ENCODE results near the gene ING3. TPM values are rescaled to one million over a fixed set of nuclear protein-coding genes. Genes with fewer than 3 reads are reported as not detected.
A peak's percentile ranks its signal among the peaks of the same experiment; 100 is the strongest.

The ING3 gene
- polyA plus RNA-seq, 1 of the 3 experiments (the other 2 are of a cell fraction): 8.3 TPM

DNA sequence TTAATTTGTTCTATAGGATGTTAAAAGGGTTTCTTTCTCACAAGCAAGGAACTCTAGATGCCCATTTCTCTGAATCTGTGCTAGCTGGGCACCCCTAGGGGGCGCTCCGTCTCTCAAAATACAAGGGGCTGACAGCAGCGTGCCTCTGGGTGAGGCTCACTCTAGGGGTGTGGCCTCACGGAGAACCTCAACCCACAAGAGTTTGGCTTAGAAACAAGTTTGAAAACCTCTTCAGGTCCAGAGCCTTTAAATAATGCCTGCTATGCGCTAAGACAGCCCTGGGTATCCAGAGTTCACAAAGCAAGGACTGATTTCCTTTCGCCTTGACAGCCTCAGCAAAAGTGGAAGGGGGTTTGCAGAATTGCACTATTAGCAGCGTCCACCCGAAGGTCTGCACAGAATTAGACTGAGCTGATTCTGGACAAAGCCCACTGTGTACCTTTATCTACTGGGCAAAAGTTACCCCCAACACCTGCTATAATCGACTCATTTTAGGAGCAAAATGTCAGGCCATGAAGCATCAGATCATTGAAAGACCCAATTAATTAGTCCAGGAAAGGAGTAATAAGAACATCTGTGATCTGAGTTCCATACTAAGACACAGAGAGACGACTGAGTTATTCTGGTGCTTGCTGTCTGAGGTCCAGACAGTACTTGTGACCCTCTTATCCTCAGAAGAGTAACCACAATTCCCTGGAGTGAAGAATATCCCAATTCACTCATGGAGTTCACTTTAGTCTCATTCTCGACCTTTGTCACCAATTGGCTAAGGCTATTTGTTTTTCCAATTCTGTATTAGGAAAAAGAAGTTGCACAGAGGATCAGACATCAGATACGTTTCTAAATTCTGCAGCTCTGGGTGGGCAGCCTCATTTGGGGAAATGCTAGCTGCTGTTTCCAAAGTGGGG, 37.4 kb downstream of the ING3 start:
- H3K27ac ChIP-seq (ENCODE audit: low read depth in 2 of 2, low read length in 1 of 2): peak overlapping the region; percentile 70 to 73; a peak in 3 of 4 replicates
- TF ChIP-seq RCOR1 (IDR thresholded peaks at IDR 0.05; ENCODE audit: low read length): peak; percentile 82
- peak; percentile 96 for TF ChIP-seq SIN3A (IDR thresholded peaks at IDR 0.05; ENCODE audit: borderline replicate concordance, low read depth, low read length)
- no peak for TF ChIP-seq GATA2 (CRISPR knock-in tag; IDR thresholded peaks at IDR 0.05)
- TF ChIP-seq YY1 (IDR thresholded peaks at IDR 0.05; ENCODE audit: low read depth): no peak
- TF ChIP-seq PBX3 (IDR thresholded peaks at IDR 0.05): no peak
- TF ChIP-seq TCF12 (IDR thresholded peaks at IDR 0.05): no peak
- no peak for TF ChIP-seq REST (IDR thresholded peaks at IDR 0.05; ENCODE audit: low read depth, low read length)
- TF ChIP-seq, protein P1, sequence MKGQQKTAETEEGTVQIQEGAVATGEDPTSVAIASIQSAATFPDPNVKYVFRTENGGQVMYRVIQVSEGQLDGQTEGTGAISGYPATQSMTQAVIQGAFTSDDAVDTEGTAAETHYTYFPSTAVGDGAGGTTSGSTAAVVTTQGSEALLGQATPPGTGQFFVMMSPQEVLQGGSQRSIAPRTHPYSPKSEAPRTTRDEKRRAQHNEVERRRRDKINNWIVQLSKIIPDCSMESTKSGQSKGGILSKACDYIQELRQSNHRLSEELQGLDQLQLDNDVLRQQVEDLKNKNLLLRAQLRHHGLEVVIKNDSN (IDR thresholded peaks at IDR 0.05; ENCODE audit: borderline replicate concordance, low read depth): no peak
- TF ChIP-seq MAX (IDR thresholded peaks at IDR 0.05; ENCODE audit: low read depth): peak; percentile 80
- 0 out of 4 replicates have a peak, but pooled peaks of 1 of the 2 experiments have one; percentile 36 for TF ChIP-seq EP300 (IDR thresholded peaks at IDR 0.05; ENCODE audit: borderline replicate concordance in 1 of 2, low read depth in 1 of 2, low read length in 1 of 2)
- TF ChIP-seq MXI1 (IDR thresholded peaks at IDR 0.05; ENCODE audit: low read depth, low read length): peak; percentile 98
- TF ChIP-seq RXRA (IDR thresholded peaks at IDR 0.05; ENCODE audit: borderline replicate concordance, low read depth): no peak
- TF ChIP-seq, protein P2, sequence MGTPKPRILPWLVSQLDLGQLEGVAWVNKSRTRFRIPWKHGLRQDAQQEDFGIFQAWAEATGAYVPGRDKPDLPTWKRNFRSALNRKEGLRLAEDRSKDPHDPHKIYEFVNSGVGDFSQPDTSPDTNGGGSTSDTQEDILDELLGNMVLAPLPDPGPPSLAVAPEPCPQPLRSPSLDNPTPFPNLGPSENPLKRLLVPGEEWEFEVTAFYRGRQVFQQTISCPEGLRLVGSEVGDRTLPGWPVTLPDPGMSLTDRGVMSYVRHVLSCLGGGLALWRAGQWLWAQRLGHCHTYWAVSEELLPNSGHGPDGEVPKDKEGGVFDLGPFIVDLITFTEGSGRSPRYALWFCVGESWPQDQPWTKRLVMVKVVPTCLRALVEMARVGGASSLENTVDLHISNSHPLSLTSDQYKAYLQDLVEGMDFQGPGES (IDR thresholded peaks at IDR 0.05; ENCODE audit: low read depth, low read length): no peak
- TF ChIP-seq EZH2phosphoT487 (IDR thresholded peaks at IDR 0.05; ENCODE audit: borderline replicate concordance, low read depth): no peak
- TF ChIP-seq, protein P3, sequence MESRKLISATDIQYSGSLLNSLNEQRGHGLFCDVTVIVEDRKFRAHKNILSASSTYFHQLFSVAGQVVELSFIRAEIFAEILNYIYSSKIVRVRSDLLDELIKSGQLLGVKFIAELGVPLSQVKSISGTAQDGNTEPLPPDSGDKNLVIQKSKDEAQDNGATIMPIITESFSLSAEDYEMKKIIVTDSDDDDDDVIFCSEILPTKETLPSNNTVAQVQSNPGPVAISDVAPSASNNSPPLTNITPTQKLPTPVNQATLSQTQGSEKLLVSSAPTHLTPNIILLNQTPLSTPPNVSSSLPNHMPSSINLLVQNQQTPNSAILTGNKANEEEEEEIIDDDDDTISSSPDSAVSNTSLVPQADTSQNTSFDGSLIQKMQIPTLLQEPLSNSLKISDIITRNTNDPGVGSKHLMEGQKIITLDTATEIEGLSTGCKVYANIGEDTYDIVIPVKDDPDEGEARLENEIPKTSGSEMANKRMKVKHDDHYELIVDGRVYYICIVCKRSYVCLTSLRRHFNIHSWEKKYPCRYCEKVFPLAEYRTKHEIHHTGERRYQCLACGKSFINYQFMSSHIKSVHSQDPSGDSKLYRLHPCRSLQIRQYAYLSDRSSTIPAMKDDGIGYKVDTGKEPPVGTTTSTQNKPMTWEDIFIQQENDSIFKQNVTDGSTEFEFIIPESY (IDR thresholded peaks at IDR 0.05; ENCODE audit: borderline replicate concordance, low read depth): no peak
- no peak for TF ChIP-seq FOXJ3 (CRISPR knock-in tag; IDR thresholded peaks at IDR 0.05)
- TF ChIP-seq FOXM1 (IDR thresholded peaks at IDR 0.05; ENCODE audit: low read depth): no peak
- 0 out of 2 replicates have a peak, but pooled peaks have one; percentile 3 for TF ChIP-seq TAF1 (IDR thresholded peaks at IDR 0.05; ENCODE audit: borderline replicate concordance, low read depth, low read length)
- TF ChIP-seq SMC3 (IDR thresholded peaks at IDR 0.05; ENCODE audit: low read depth, low read length): peak; percentile 97
- peak; percentile 15; the same call in 1 of the 2 replicates for TF ChIP-seq FOSL2 (IDR thresholded peaks at IDR 0.05; ENCODE audit: borderline replicate concordance, low read depth)
- no peak for TF ChIP-seq ELF1 (IDR thresholded peaks at IDR 0.05)
- TF ChIP-seq CHD2 (IDR thresholded peaks at IDR 0.05; ENCODE audit: low read length, partially characterized antibody): peak; percentile 72

More for the DNA sequence above, 37.4 kb downstream of the ING3 start:
- Histone ChIP-seq H3K4me3 (ENCODE audit: low read depth in 2 of 2, low read length in 1 of 2) (peak overlapping the region; percentile 49 to 62), H3K4me2 (peak overlapping the region; percentile 86), H3K36me3 (replicated peaks in 1 of 2; ENCODE audit: control insufficient read depth in 1 of 2, insufficient read depth in 2 of 2, low read length in 1 of 2) (no peaks in the 10 kb centered on the region), H3K27me3 (ENCODE audit: insufficient read depth) (no peaks in the 10 kb centered on the region), H3F3A (replicated peaks; ENCODE audit: insufficient read depth) (peaks cover 23% of the 10 kb centered on the region), H3K4me1 (ENCODE audit: control insufficient read depth in 1 of 2, insufficient read depth in 2 of 2, low read depth in 1 of 2, low read length in 1 of 2) (peaks cover 12 to 31% of the 10 kb centered on the region in 2 experiments; a peak in 3 of 4 replicates), H3K9ac (peak overlapping the region; percentile 62; the same call in 1 of the 2 replicates), H3K9me3 (no peaks in the 10 kb centered on the region), H4K20me1 (ENCODE audit: insufficient read depth) (no peaks in the 10 kb centered on the region), H3K9me2 (no peaks in the 10 kb centered on the region), H2AFZ (ENCODE audit: low read depth) (peak overlapping the region; percentile 86), H3K79me2 (ENCODE audit: insufficient read depth) (peaks cover 20% of the 10 kb centered on the region)
- POLR2A ChIA-PET: interaction anchor here (1.0 to 3.1 kb wide), 3 partner anchors 37 to 97 kb away, joined by 3 to 11 read pairs (median 7); partner anchors contain the start of gene ING3
- CTCF ChIA-PET: interaction anchor here (0.6 to 8.9 kb wide), 58 partner anchors 8 to 1029 kb away, joined by 3 to 397 read pairs (median 7); partner anchors contain the start of gene ING3
- peak; percentile 84 for DNase-seq
- WGBS (ENCODE audit: low lambda C conversion rate): 1% methylated on average over 12 of the region's 12 CpGs

All from SK-N-SH (cell line).